HG03520 (cell line): ENCODE results near the gene WFIKKN1.

Experiments
- ATAC-seq: cut with Tn5 transposase; IDR thresholded peaks from one replicate; pipeline ENCODE4 v1.9.1; 2021; ENCODE audit warnings: mild to moderate bottlenecking, moderate library complexity; ENCODE audit not compliant: unreplicated experiment

The WFIKKN1 gene

DNA sequence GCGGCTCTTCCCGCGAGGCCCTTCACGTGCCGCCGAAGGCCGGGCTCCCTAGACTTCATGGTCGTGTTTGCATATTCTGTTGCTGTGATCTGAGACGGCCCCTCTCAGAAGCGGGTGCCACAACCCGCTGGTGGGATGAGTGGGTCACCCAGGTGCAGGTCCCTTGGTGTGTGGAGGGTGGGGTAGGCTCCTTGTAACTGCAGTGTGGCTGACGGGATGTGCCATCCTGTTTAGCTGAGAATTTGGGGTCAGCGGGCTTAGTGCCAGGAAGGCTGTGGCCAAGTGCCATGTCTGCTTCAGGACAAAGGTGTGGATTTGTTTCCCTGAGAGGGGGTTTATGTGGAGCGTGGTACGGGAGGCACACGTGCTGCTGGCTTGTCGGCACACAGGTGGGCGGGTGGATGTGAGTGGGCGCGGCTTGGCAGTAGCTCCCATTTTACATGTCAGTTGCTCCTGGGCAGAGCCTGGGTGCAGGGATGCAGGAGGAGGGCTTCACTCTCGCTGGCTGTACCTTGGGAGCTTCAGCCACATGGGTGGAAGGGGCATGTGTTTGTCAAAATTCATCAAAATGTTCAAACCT lies 9.2 kb upstream of the WFIKKN1 start:
- ATAC-seq = no peak

DNA sequence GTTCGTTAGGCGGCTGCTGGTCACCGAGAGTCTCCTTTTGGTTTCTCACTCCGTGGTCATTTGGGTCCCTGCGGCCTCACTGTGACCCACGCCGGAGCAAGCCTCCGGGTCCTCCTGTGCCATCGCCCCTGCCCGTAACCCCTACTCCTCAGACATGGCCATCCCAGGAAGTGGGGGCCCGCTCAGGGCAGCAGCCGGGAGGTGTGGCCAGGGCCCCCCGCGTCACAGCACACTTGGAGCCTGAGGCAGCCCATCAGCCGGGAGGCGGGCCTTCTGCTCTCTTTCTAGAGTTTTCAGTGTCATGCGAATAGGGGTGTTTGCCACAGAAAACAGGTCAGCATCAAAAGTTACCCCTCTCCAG lies 7.9 kb upstream of the WFIKKN1 start:
- ATAC-seq = no peak

DNA sequence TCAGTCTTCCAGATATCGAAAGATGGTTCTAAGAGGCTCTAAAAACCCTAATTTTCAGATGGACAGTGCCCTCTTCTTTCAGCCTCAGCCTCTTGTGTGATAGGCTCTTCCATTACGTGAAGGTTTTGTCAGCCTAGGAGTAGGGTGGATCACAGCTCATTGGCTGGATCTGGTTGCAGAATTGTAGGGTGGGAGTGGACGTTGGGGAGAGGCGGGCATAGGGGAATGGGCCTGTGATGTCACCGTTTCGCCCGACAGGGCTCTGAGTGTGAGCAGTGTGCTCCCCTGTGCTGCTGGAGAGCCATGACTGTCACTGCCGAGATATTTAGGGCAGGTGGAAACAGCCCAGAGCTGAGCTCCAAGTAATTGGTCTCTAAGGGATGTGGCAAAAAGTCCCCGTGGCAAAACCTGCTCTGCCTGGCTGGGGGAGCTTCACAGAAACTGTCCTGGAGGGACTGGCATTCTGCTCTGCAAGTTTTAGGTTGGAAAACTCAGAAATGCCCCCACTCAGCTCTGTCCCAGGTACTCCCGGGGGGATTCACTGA lies 6.2 kb upstream of the WFIKKN1 start:
- ATAC-seq = no peak

DNA sequence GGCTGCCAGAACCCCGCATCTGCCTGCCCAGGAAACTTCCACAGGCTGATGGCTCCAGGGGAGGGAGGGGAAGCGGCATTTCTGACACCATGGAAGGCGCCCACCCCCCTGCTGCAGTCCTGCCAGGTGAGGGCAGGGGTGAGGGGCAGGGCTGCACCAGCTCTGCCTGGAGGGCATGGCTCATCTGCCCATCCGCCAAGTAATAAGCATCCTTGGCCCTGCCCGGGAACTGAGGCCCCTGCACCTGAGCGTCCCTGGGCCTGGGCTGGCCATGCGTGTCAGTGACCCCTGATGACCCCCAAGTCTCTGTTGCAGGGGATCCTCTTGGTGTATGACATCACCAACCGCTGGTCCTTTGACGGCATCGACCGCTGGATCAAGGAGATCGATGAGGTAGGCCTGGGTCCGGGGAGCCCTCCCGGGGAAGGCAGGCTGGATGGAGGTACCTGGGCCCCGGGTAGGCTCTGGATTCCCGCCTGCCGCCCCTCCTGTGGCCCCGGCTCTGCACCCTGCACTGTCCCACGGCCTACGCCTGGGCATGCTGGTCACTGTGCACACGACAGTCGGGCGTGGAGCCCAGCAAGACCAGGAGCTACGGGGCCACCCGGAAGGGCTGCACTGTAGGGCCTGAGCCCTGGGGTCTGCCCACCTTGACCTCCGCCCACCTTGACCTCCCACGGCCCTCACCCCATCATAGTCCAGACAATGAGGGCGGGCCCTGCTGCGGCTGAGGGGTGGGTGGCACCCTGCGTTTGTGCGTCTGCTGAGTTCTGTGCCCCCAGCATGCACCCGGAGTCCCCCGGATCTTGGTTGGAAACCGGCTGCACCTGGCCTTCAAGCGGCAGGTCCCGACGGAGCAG lies 5.4 kb upstream of the WFIKKN1 start:
- no peak for ATAC-seq

DNA sequence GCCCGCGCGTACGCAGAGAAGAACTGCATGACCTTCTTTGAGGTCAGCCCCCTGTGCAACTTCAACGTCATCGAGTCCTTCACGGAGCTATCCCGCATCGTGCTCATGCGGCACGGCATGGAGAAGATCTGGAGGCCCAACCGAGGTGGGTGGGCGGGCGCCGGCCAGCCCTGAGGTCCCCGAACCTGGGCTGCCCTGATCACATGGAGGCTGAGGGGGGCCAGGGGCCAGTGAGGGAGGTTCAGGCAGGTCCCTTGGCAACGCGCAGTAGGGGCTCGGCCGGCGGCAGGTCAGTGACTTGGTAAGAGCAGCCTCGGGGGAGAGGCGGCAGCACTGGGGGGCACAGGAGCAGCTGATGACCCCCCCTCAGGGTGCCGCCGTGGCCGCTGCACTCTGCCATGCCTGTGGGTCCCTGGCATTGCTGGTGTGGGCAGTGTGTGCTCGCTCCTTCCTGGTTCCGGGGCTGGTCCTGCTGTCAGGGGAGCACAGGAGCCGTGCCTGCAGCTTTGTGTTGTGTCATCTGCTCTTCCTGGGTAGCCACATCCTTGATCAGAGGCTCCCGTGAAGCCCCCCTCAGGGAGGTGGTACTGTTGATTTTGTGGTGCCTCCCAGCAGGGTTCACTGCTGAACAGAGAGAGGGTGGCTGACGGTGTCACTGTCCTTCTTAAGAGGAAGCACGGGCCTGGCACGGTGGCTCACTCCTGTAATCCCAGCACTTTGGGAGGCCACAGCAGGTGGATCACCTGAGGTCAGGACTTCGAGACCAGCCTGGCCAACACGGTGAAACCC lies 4.6 kb upstream of the WFIKKN1 start:
- ATAC-seq = no peak

DNA sequence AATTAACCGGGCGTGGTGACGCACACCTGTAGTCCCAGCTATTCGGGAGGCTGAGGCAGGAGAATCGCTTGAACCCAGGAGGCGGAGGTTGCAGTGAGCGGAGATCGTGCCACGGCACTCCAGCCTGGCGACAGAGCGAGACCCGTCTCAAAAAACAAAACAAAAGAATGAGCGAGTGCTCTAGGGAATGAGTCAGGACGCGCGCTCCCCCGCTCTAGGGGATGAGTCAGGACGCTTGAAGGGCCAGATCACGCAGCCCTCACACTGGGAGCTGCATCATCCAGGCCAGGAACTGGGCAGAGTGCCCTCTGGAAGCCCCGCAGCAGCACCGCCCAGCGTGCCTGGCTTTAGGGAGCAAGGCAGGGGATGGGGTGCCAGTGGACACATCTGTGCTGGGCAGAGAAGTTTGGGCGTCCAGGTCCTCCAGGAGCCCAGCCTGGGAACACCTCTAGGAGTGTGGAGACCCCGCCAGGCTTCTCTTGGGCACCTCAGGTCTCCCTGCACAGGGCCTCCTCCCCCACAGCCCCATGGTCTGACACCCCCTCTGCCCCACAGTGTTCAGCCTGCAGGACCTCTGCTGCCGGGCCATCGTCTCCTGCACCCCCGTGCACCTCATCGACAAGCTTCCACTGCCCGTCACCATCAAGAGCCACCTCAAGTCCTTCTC lies 3.9 kb upstream of the WFIKKN1 start:
- ATAC-seq = no peak

DNA sequence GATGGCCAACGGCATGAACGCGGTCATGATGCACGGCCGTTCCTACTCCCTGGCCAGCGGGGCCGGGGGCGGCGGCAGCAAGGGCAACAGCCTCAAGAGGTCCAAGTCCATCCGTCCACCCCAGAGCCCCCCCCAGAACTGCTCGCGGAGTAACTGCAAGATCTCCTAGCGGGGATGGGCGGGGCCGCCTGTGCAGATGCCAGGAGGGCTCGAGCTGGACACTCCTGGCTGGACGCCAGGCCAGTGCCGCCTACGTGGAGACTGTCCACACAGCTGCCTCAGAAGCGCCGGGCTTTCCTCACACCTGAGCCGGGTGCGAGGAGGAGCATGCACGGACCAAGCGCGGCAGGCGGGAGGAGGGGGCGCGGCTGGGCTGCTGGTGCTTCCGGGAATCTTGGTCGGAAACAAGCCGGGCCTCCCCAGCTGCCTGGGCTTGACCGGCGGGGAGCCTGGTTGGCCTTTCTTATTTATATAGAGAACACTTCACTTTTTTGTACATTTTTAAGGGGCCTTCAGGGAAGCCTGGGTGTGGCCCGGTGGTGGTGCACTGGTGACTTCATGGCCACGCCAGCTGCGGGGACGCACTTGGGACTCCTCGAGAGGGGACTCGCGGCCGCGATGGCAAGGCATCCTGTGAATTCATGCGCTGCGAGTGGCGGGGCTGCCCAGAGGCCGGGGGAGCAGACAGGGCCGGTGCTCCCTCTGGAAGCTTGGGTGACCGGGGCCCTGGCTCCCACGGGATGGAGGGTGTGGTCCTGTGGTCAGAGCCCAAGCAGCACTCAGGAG lies 3.1 kb upstream of the WFIKKN1 start:
- ATAC-seq = no peak

DNA sequence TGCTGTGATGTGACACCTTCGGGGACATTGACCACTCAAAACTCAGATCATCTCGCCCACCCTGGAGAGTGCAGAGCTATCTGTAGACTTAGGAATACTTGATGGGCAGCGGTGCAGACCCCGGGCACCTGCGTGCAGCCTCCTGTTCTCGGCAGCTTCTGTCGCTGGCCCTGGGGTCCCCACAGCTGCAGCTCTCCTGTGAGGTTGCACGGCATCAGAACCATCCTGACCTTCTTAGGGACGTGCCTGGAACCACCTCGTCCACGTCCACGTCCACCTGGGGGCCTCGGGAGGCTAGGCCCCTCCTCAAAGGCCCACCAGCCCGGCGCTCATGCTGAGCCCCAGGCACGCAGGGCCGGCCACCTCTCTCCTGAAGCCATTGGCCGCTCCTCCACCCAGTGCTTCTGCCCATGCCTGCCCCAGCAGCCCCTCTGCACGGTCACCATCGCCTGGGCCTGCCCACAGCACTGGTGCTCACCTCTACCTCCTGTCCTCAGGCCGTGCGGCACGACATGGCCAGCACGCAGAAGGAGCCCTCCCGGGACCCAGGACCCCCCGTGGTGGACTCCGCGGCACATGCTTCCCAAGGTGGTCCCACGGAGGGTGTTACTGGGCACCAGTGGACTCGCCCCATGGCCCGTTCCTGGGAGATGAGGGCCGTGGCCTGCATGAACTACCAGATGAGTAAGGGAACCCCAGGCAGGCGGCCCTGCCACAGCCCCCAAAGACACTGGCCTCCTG lies 2.3 kb upstream of the WFIKKN1 start:
- no peak for ATAC-seq

DNA sequence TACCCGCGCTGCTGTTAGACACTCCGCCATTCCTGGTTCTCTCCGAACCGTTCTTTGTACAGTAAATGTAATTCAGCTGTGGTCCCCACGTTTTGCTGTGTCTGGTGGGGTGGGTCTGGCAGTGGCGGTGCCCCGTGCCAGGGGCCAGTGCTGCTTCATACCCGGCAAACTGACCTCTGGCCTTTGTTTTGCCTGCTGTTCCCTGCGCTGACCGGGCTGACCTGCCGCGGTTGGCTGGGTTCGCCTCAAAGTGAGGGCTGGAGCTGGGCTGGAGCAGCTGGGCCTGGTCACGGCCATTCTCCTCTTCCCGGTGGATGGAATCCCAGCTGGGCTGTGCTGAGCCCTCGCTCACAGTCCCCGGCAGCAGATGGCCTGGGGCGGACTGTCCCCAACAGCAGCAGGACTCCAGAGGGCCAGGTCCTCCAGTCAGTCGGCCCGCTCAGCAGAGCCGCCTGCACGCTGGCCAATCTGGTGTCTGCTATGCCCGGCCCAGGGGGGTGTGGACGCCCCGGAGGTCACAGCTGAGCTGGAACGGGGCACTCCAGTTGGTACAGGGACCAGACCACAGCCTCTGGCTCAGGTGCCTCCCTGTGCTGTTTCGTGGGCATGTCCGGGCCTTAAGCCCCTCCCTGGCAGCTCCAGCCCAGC lies 1.5 kb upstream of the WFIKKN1 start:
- no peak for ATAC-seq

DNA sequence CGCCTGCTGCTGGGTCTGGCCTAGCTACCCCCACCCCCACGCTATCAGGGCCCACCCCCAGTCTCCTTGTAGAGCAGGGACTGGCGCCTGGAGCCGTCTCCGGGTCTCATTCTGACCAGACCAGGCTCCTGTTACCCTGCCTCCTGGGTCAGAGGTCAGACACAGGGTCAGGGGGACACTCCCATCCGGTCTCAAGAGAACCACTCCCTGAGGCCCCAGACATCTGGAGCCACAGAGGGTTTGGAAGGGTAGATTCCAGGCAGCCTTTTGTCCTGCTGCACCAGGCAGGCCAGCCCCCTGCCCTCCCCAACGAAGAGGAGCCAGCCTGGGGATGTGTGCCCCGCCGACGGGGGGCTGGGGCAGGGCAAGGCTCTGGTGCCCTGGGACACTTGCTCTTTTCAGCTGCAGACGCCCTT lies 944 bp upstream of the WFIKKN1 start:
- no peak for ATAC-seq

DNA sequence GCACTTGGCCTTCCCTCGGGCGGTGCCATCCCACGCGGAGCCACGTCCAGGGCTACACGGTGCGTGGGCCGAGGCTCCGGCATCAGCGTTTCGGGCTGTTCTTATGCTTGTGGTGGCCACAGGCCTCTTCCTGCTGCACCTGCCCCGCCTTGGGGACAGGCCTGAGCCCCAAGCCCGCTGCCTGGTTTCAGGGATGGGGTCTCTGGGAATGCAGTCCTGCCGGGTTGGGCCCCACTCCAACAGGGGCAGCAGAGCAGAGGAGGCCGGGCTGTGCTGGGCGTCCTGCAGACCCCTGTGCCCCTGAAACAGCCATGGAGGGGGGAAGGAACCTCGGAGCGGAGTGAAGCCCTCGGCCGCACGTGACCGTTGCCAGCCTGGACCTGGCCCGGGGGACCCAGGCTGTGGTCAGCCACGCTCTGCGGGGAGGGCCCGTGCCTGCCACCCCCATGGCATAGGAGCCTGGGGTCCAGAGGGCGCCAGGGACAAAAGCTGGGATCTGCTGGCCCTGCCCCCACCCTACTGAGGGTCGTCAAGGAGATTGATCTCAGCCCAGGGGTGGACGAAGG lies 453 bp upstream of the WFIKKN1 start:
- no peak for ATAC-seq

DNA sequence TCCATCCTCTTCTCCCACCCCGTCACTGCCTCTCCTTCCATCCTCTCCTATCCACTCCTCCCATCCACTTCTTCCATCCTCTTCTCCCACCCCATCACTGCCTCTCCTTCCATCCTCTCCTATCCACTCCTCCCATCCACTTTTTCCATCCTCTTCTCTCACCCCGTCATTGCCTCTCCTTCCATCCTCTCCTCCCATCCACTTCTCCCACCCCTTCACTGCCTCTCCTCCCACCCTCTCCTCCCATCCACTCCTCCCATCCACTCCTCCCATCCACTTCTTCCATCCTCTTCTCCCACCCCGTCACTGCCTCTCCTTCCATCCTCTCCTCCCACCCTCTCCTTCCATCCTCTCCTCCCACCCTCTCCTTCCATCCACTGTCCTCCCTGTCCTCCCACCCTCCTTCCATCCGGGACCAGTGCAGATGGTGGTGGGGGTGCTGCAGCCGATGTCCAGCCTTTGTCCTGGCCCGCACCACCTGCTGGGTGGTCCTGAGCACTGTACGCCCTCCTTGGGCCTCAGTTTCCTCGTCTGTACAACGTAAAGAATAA lies 1.1 kb downstream of the WFIKKN1 start:
- no peak for ATAC-seq

DNA sequence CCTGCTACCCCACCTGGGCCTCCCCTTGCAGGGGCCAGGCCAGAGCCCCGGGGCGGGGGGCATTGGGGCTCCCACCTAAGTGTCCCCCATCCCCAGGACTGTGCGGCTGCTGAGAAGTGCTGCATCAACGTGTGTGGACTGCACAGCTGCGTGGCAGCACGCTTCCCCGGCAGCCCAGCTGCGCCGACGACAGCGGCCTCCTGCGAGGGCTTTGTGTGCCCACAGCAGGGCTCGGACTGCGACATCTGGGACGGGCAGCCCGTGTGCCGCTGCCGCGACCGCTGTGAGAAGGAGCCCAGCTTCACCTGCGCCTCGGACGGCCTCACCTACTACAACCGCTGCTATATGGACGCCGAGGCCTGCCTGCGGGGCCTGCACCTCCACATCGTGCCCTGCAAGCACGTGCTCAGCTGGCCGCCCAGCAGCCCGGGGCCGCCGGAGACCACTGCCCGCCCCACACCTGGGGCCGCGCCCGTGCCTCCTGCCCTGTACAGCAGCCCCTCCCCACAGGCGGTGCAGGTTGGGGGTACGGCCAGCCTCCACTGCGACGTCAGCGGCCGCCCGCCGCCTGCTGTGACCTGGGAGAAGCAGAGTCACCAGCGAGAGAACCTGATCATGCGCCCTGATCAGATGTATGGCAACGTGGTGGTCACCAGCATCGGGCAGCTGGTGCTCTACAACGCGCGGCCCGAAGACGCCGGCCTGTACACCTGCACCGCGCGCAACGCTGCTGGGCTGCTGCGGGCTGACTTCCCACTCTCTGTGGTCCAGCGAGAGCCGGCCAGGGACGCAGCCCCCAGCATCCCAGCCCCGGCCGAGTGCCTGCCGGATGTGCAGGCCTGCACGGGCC lies 1.9 kb downstream of the WFIKKN1 start:
- no peak for ATAC-seq

DNA sequence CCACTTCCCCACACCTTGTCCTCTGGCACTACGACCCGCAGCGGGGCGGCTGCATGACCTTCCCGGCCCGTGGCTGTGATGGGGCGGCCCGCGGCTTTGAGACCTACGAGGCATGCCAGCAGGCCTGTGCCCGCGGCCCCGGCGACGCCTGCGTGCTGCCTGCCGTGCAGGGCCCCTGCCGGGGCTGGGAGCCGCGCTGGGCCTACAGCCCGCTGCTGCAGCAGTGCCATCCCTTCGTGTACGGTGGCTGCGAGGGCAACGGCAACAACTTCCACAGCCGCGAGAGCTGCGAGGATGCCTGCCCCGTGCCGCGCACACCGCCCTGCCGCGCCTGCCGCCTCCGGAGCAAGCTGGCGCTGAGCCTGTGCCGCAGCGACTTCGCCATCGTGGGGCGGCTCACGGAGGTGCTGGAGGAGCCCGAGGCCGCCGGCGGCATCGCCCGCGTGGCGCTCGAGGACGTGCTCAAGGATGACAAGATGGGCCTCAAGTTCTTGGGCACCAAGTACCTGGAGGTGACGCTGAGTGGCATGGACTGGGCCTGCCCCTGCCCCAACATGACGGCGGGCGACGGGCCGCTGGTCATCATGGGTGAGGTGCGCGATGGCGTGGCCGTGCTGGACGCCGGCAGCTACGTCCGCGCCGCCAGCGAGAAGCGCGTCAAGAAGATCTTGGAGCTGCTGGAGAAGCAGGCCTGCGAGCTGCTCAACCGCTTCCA lies 2.7 kb downstream of the WFIKKN1 start:
- ATAC-seq = no peak

DNA sequence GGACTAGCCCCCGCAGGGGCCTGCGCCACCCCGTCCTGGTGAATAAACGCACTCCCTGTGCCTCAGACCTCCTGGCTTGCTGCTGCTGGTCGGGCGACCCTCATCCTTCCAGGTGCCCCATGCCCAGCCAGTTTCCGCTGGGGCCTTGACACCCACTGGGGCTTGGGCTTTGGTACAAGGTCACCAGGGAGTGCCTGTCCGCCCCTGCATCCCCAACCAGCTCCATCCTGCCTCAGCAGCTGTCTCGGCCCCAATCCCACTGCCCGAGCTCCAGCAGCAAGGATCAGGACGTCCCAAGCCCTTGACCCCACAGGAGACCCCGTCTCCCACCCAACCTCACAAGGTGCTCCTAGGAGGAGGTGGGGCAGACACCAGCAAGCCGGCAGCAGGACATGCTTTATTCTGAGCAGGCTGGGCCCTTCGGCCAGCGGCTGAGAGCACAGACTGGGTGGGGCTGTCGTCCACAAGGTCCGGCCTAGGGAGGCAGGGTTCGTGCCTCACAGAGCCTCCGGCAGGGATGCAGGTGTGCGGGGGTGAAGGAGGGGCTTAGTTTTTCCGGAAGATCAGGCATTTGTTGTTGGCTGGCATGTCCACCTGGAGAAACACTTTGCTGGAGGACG lies 3.4 kb downstream of the WFIKKN1 start:
- no peak for ATAC-seq

DNA sequence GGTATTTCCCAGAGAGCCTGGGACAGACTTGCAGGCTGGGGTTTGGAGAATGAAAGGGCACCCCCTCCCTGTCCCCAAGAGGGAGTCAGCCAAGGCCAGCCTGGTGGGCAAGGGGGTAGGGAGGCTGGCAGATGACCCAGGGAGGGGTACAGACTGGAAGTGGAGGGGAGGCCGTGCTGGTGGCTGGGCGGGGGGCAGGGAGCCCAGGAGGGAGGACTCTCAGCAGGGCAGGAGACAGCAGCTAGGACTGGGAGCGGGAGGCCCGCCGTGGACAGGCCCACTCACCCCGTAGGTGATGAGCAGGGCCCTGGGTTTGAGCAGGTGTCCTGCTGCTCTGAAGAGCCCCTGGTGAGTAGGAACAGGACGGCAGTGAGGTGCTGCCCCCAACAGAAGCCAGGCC lies 4.2 kb downstream of the WFIKKN1 start:
- ATAC-seq = no peak
